Stimulated activated CD4-positive, alpha-beta T cell treated with anti-CD3 and anti-CD28 coated beads, TNF-alpha, amount 100 ng/mL, for 48 hours (primary cell): Measurements from ENCODE around the gene CACYBP.
"Not testable (repeated sequence)": the region's sequence is repeated elsewhere in the genome, so short reads cannot be mapped to it uniquely, and the experiment has no call there.

Experiments used
- DNase-seq, 3 donors: peaks; one replicate each; pipeline ENCODE4 v3.0.0-alpha.2; 2020; ENCODE audit warnings: low read depth in 3 of 3

The CACYBP gene

DNA sequence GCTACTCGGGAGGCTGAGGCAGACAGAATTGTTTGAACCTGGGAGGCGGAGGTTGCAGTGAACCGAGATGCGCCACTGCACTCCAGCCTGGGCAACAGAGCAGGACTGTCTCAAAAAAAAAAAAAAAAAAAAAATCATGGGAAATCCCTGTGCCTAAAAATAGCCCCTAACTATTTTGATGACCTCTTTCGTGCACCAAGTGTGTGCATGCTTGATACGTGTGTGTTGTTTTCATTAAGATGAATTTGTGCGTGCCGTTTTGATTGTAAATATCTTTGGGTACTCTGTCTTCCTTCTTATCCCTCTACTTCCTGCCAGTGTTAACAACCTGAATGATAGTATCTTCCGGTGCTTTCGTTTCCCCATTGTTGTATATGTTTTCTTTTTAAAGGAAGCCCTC lies 9.8 kb downstream of the CACYBP start:
- no peak for DNase-seq

DNA sequence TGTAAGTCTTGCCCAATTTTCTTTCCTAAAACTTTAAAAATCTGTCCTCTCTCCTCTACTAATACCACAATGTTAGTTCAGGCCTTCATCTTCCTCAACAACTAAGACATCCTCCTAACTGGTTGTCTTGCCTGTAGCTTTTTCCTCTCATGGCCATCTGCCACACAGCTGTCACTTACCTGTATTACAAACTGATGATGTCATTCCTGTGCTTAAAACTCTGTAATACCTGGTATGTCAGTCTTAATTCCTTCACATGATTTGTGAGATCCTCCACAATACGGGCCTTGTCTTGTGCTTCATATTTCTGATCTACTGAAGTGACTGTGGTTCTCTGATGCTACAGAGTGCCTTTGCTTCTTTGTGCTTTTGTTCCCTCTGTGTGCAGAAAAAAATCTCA lies 13.7 kb downstream of the CACYBP start:
- DNase-seq = no peak

DNA sequence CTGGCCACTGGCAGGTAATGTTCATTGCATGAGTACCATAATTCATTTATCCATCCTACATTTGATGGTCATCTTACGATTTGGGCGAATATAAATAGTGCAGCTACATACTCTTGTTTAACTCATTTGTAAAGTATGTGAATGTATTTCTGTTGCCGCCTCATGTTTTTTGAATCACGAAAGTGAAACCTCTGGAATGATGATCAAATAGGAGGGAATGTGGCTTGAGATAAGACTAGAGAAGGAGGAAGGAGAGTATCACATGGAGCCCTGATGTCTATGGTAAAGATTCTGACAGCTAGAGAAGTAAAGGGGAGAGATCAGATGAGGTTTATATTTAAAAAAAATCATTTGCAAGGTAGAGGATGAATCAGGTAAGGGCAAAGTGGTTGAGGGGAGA lies 15.5 kb downstream of the CACYBP start:
- DNase-seq = no peak

DNA sequence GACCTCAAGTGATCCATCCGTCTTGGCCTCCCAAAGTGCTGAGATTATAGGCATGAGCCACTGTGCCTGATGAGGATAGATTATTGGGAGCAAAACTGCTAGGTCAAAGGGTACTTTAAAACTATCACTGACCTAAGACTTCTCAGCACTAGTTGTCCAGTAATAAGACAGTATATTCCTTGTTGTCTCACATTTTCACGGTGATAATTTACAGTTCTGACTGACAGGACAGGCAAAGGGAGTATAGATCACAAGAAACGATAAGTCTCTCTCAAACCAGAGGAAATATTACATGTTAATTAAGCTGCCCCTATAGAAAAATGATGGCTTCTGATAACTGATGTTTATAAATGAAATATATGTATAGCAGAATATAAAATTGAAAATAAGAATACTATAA lies 19.8 kb downstream of the CACYBP start:
- no peak for DNase-seq

DNA sequence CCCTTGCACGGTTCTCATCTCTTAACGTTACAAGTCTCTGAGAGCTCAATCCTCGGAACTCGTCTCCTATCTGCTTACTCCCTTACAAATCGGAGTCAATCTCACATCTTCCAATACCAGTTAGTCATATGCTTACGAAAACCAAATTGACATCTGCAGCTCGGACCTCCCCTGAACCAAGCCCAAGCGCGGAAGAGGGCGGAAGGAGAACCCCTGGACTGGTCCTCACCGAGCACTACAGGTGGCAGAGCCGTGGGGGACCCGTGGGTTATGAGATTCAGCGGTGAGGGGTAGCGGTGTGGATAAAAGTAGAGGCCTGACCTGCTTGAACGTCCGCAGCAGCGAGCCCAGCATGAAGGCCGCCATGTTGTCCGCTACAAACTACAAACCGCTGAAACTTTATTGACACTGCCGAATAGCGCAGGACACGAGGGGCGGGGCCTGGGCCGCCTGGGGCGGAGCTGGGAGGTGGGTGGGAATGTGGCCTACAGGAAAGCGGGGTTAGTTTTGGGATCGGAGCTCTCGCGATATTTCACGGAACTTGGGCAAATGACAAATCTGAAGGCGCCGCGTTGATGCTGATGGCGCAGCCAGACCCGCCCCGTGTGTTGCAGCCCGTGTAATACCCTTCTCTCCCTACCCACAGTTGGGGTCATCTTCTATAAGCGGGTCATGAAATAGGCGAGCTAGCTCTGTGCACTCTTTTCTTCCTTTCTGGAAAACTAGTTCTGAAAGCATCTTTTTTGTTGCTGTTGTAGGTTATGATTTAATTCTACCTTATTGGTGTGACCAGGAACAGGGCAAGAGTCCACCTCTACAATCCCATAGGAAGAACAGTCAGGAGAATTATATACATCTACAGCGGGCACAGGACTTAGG lies 23.5 kb downstream of the CACYBP start, which contains the start of gene MRPS14:
TSS of gene MRPS14 (minus strand) at position 383 of the 879 bp plus-strand sequence. CDS start at position 366, 17 bp downstream.
- DNase-seq = peak; percentile 93 to 99 (median 97)

DNA sequence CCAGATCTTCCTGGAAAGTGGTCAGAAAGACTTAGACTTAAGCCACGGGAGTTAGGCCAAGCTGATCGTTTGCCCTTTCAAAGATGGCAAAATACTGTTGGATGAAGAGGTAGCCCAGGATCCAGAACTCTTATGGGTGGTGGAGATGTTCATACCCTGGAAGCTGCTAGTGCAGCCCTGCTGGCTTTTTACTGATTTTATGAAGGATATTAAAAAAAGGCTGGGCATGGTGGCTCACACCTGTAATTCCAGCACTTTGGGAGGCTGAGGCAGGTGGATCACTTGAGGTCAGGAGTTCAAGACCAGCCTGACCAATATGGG lies 24.1 kb downstream of the CACYBP start:
- not testable (repeated sequence) for DNase-seq

DNA sequence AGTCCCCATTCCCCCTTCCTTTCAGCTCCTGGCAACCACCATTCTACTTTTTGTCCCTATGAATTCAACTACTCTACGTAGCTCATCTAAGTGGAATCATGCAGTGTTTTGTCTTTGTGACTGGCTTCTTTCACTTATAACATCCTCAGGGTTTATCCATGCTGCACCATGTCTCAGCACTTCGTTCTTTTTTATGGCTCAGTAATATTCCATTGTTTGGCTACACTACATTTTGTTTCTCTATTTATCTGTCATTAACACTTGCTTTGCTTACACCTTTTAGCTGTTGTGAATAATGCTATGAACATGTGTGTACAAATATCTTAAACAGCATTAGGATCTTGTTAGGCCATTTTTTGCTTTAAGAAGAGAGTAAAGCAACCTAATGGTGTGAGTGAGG lies 25.0 kb downstream of the CACYBP start:
- DNase-seq = no peak

DNA sequence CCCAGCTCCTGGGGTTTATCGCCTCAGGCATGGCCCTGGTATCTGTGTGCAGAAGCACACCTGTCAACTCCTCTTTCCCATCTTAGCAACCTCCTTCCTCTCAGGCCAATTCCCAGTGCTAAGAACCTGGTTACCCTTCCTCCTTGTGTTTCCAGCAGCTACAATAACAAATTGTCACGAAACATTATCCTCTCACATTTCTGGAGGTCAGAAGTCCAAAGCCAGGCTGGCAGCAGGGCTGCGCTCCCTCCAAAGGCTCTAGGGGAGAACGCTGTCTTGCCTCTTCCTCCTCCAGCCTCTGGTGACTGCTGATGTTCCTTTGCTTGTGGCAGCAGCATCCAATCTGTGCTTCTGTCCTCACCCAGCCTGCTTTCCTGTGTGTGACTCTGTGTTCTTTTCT lies 34.2 kb downstream of the CACYBP start:
- DNase-seq = no peak

DNA sequence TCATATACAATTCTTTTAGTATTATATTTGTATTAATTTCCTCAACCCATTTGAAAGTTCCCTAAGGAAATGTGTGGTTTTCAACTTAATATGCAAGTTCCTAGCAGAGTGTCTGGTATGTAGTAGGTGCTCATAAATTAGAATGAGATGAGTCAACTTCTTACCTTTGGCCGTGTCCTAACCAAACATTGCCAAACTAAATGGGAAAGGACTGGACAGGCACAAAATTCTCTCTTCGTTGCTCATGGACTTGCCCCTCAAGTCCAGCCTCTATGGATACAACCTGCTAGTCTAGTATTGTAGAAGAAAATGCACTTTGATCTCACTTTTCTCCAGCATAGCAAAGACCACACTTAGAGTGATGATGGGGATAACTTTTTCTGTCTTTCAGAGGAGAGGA lies 35.0 kb downstream of the CACYBP start:
- no peak for DNase-seq

DNA sequence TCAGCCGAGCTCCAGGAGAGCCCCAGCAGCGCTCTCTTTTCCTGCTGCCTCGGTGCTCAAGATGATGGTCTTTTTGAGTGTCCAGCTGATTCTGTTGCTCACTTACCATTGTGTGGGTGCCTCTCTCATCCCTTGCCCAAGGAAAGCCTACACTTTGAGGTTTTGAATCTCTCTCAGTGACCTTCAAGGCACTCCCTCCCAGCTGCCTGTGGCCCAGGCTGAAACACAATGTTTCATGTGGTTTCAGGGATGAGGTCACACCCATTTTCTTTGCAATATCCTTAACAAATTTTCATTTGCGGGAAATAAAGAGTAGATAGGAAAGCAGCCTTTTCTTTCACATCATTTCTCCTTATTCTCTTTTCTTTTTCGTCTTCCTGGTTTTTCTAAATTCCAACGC lies 36.1 kb downstream of the CACYBP start:
- no peak for DNase-seq

DNA sequence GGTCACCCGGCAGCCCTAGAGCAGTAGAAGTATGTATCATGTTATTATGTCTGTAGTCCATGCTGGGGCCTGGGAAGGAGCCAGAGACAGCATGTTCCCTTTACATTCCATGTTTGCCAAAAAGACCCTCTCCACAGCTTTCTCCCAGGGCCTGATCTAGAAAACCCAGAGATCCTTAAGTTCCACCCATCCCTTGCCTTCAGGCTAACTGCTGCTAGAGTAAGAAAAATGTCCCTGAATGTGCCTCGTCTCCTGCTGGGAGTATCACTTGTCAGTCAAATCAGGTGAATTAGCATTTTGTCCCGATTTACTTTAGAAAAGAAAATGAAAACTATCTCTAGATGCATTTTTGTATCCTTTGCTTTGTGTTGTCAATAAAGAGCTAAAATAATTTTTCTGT lies 36.7 kb downstream of the CACYBP start:
- no peak for DNase-seq

DNA sequence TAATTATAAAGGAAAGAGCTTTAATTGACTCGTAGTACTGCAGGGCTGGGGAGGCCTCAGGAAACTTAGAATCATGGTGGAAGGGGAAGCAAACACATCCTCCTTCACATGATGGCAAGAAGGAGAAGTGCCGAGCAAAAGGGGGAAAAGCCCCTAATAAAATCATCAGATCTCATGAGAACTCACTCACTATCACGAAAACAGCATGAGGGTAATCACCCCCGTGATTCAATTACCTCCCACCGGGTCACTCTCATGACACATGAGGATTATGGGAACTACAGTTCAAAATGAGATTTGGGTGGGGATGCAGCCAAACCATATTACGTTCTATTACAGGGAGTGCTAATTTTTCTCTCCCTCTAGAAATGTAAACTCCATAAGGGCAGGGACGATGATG lies 37.7 kb downstream of the CACYBP start:
- no peak for DNase-seq

DNA sequence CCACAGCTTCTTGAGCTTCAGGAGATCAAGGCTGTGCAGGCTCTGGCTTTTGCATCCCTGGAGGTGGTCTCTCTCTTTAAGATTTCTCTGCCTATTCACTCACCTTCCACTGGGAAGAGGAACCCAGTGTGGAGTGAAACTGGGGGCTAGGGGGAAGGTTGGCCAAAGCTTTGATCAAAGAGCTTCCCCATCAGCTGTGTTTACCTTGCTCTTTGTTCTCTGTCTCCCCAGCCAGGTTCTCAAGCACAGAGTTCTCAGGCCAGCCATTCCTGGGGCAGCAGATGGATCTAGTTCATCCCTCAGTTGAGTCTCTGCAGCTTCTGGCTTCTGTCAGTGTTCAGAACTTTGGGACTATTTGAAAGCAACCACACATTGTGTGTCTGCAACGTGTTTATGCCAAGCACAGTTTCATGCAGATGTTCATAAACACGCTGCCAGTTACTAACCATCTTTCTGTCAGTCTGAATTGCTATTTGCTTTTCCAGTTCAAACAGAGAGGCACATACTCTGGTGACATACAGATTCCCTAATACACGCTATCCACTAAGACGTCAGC lies 40.7 kb downstream of the CACYBP start:
- DNase-seq = no peak

DNA sequence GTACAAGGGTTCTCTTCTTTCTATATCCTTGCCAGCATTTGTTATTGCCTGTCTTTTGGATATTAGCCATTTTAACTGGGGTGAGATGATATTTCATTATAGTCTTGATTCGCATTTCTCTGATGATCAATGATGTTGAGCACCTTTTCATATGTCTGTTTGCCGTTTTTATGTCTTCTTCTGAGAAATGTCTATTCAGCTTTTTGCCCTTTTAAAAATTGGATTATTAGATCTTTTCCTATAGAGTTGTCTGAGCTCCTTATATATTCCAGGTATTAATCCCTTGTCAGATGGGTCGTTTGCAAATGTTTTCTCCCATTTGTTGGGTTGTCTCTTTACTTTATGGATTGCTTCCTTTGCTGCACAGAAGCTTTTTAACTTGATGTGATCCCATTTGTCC lies 42.9 kb downstream of the CACYBP start:
- no peak for DNase-seq

DNA sequence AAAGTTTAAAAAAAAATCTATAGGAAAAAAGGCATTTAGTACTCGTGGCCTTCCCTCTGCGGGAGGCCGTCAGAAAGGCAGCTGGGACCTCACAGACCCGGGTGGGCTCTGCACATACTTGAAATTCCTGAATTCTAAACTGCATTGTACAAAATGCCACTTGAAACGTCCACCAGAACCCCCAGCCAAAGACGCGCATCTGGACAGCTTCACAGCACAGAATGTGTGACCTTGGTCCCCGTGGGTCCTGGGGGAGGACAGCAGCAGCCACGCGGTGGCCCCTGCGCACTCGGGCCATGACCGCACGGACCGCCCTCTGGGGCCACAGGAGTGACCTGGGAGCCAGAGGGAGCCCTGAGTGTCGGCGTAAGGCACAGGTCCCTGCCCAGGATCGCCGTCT lies 44.1 kb downstream of the CACYBP start:
- no peak for DNase-seq

DNA sequence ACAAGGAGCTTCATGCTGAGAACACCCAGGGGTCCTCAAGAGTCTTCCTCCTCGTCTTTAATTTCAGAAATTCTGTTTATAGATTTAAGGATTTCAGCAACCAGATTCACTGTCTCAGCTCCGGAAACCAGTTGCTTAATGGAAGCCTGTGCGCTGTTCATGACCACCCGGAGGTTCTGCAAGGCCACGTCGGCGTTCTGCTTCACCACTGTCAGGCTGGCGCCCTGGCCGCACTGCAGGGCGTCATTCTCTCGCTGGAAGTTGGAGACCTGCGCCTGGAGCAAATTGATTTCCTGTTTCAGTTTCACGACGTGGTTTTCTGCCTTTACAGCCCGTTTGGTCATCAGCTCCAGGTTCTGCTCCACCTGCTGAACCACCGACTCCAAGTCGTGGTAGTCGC lies 44.8 kb downstream of the CACYBP start:
- not testable (repeated sequence) for DNase-seq

DNA sequence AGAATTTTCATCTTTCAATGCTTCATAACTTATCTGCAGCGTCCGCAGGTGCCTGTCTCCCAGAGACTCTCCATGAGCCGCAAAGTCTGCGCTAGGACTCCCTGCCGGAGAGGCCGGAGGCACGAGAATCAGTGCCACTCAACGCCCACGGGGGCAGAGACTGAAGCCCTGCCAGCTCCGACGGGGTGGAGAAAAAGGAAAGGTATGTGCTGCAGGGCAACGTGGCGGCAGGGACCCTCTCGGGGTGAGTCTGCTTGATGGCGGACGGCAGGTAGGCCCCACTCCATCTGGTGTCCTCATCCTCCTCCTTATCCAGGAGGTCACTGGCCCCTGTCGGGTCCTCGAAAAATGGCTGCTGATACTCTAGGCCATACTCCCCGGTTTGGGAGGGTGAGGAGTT lies 45.4 kb downstream of the CACYBP start:
- DNase-seq = no peak

DNA sequence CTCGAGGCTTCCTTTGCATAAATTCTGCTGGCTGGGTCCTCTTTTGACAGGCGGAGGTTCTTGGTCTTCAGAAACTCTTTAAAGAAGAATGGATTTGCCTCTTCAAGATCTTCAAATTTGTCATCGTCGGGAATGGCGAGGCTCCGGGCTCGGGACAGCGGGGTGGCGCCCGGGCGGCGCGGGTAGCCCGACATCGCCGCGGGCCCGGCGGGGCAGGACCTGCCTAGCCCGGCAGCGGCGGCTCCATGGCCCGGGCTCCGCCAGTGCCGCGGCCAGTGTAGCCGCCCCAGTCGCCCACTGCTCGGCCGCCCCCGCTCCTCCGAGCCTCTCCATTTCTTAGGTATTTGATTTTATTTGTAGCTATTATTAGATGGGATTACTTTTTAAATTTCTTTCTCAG lies 45.8 kb downstream of the CACYBP start:
- DNase-seq = no peak

DNA sequence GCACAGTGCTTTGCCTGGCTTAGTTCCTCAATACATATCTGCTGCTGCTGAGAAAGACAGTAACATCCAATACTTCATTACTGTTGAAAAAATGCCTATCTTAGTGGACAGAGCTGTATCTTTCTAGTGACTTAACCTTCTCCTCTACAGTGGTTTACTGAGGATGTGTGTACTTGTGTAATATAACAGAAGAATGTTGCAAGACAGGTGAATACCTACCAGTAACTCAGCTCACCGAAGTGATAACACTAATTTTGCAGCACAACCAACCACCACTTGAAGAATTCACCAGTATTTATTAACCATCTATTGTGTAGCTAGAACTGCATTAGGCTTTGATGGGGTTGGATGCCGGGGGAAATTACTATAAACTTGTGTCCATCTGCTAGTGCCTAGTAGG lies 51.2 kb downstream of the CACYBP start:
- DNase-seq = no peak

DNA sequence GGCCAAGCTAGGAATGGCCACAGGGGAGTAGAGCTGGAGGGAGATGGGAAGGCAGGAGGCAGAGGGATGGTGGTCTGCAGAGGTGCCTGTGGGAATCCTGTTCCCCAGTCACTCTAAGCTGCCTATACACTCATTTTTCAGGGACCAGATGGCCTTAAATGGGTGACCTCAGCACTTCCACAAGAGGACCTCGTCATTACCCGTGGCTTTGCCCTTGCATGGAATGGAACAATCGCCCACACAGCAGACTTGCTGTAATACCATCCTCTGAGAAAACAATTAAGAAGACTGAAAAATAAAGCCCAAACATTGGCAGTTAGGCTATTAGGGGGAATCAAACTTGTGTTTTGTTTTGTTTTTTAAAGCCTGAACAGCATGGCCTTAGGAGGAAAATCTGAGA lies 55.0 kb downstream of the CACYBP start:
- no peak for DNase-seq
